Measurements from ENCODE around the gene CHMP6. TPM values are rescaled to one million over a fixed set of nuclear protein-coding genes. Genes with fewer than 3 reads are reported as not detected.

Gene CHMP6
- total and polyA plus RNA-seq, 9 of the 15 experiments (the other 6 are each of a cell fraction or from before 2014, with no cell fraction given) = 0.25 to 30.4 (median 13.4) TPM

GRCh38 chr17:80991645-80992076 lies at the start of gene CHMP6 (continued):
- TF ChIP-seq MLX (CRISPR knock-in tag; conservative IDR thresholded peaks at IDR 0.05) (no peak), CREB3L1 (IDR thresholded peaks at IDR 0.05; ENCODE audit: borderline replicate concordance, low read depth) (peak; percentile 51; the same call in 1 of the 2 replicates), ATF1 (CRISPR knock-in tag; IDR thresholded peaks at IDR 0.05) (no peak), ATF1 (tag; IDR thresholded peaks at IDR 0.05) (peak; percentile 39; the same call in 1 of the 2 replicates), NEUROD1 (IDR thresholded peaks at IDR 0.05; ENCODE audit: borderline replicate concordance, low read depth, low read length, partially characterized antibody) (peak; percentile 81), ZNF764 (CRISPR knock-in tag; IDR thresholded peaks at IDR 0.05; ENCODE audit: low read depth) (peak; percentile 88), FOSL1 (tag; conservative IDR thresholded peaks at IDR 0.05) (peak; percentile 35; the same call in 1 of the 2 replicates), KLF16 (IDR thresholded peaks at IDR 0.05) (peak; percentile 83), TBP (optimal IDR thresholded peaks at IDR 0.05; ENCODE audit: low read depth, low read length) (peak; percentile 29), SIN3A (IDR thresholded peaks at IDR 0.05; ENCODE audit: borderline replicate concordance in 2 of 2, control insufficient read depth in 1 of 2, low read depth in 2 of 2, low read length in 2 of 2) (peak; percentile 59 to 75; a peak in 2 of 4 replicates), JUN (IDR thresholded peaks at IDR 0.05; ENCODE audit: borderline replicate concordance, low read depth, low read length) (peak; percentile 69; the same call in 1 of the 2 replicates), JUN (CRISPR knock-in tag; IDR thresholded peaks at IDR 0.05; ENCODE audit: borderline replicate concordance) (no peak), ZNF780A (CRISPR knock-in tag; IDR thresholded peaks at IDR 0.05) (no peak), TARDBP (IDR thresholded peaks at IDR 0.05) (peak; percentile 62; the same call in 1 of the 2 replicates), ARID4B (CRISPR knock-in tag; IDR thresholded peaks at IDR 0.05) (0 out of 2 replicates have a peak, but pooled peaks have one; percentile 27), CCAR2 (IDR thresholded peaks at IDR 0.05; ENCODE audit: low read depth, low read length) (no peak), ZNF23 (CRISPR knock-in tag; IDR thresholded peaks at IDR 0.05) (no peak), JUND (IDR thresholded peaks at IDR 0.05; ENCODE audit: borderline replicate concordance, low read depth, low read length) (0 out of 2 replicates have a peak, but pooled peaks have one; percentile 24), JUND (tag; IDR thresholded peaks at IDR 0.05; ENCODE audit: borderline replicate concordance, low read depth, low read length) (no peak; the same call in 2 of the 3 replicates), ZNF639 (CRISPR knock-in tag; conservative IDR thresholded peaks at IDR 0.05 in 1 of 2, IDR thresholded peaks at IDR 0.05 in 1 of 2) (peak in 1 of 2 experiments; percentile 81; a peak in 2 of 4 replicates)
